Amygdala (tissue), 56 donors: ENCODE measurements around the gene WNT1.

Experiments
- DNase-seq, 56 donors: peaks; one replicate each; lab custom pipeline; 2025; lab: John Stamatoyannopoulos, UW

WNT1 gene

DNA sequence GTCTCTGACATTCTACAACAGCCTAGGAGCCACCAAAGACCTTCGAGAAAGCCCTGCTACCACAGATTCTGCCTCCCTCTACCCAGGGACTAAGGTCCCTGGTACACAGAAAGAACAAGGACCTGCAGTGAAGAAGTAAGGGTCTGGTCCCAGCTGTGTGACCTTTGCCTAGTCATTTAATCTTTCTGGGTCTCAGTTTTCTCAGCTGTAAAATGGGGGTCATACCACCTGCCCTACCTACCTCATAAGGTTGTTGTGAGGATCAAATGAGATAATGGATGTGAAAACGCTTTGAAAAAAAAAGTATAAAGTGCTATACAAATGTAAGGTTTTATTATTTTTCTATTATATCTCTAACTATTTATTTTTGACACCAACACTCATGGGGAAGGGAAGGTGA, 45.7 kb downstream of the WNT1 start:
- DNase-seq = no peak

DNA sequence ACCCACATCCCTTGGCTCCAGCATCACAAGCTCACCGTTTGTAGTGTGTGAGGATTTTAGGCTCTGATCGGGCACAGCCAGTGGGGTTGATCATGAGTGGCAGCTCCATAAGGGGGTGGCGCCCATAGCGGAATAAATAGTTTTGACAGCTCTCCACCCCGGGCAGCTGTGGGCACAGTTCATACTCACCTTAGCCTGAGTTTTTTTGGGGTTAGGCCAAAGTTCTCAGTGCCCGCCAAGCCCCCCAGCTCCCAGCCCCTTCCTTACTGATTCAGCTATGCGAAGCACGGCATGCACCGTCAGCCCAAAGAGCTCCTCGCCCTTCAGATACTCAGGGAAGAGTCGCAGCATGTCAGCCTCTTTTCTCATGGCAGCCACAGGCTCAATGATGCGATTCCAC, 46.4 kb downstream of the WNT1 start:
- no peak for DNase-seq

DNA sequence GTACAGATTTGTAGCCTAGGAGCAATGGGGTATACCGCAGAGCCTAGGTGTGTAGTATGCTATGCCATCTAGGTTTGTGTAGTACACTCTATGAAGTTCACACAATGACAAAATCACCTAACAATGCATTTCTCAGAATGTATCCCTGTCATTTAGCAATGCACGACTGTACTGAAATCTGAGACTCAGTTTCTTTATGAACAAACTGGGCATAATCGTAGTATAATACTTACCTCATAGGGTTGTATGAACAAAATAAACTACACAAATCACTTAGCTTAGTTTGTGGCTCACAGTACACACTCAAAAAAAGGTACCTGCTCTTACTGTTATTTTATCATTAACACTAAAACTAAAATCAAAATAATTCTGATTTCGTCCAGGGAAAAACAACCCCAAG, 47.3 kb downstream of the WNT1 start:
- no peak for DNase-seq

- no peak for DNase-seq
These were observed 48.0 kb downstream of the WNT1 start for GRCh38 chr12:49026101-49026500.

DNA sequence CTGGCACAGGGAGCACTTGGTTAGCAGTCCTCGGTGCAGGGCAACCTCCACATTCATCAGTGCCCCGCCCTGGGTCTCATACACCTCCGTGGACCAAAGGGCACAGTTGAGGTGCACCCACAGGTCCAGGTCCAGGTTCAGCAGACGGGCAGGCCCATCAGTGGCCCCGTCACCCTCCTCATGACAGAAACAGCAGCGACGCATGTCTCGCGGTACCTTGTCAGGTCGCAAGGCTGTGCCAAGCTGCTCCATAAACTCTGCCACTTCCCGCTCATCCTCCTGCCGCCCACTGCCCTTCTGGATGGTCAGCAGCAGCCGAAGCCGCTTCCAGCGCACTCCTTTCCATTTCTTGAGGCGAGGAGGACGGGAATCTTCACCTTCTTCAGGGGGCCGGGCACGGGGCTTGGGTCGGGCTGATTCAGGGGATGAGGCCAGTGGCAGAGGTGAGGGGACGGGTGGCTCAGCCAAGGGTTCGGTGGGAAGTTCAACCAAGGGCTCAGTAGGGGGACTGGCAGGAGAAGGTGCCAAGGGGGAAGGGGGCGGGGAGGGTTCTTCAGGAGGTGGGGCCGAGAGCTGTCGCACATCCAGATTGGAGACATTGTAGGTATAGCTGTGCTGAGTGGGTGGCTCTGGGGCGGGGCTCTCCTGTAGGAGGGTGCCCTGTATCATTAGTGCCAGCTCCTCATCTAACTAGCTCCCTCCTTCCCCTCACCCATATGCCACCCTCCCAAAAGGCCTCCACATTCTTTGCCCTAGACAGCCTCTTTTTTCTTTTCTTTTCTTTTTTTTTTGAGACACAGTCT, 48.8 kb downstream of the WNT1 start:
- DNase-seq = no peak

- no peak for DNase-seq
These were observed 49.9 kb downstream of the WNT1 start for GRCh38 chr12:49027846-49028555.

- no peak for DNase-seq
These were observed 50.6 kb downstream of the WNT1 start for GRCh38 chr12:49028666-49029275.

DNA sequence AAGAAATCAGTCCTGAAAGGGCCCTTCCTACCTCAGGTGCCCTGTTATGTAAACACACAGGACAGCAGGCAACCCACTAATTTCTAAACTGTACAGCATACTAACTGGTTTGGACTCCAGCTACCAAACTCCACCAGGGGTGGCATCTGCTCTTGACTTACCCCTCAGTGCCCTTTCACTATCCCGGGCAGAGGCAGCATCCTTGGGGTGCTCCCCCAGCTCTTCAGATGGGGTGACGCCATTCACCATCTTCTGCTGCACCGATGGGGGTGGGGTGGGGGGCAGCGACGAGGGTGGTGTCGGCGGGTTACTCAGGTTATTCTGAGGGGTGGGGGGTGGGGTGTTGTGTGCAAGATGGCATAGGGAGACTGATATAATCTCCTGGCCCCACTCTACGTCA, 52.0 kb downstream of the WNT1 start:
- no peak for DNase-seq

GRCh38 chr12:49030714-49031572, 52.8 kb downstream of the WNT1 start:
- no peak for DNase-seq

- no peak for DNase-seq
These were observed 53.5 kb downstream of the WNT1 start for GRCh38 chr12:49031573-49032161.
